SW480 (cell line): ENCODE results near the gene CPT2.

Experiments
- DNase-seq: peaks from one replicate; pipeline ENCODE4 v3.0.0-alpha.2; 2016; ENCODE audit warnings: low spot score

The CPT2 gene

DNA sequence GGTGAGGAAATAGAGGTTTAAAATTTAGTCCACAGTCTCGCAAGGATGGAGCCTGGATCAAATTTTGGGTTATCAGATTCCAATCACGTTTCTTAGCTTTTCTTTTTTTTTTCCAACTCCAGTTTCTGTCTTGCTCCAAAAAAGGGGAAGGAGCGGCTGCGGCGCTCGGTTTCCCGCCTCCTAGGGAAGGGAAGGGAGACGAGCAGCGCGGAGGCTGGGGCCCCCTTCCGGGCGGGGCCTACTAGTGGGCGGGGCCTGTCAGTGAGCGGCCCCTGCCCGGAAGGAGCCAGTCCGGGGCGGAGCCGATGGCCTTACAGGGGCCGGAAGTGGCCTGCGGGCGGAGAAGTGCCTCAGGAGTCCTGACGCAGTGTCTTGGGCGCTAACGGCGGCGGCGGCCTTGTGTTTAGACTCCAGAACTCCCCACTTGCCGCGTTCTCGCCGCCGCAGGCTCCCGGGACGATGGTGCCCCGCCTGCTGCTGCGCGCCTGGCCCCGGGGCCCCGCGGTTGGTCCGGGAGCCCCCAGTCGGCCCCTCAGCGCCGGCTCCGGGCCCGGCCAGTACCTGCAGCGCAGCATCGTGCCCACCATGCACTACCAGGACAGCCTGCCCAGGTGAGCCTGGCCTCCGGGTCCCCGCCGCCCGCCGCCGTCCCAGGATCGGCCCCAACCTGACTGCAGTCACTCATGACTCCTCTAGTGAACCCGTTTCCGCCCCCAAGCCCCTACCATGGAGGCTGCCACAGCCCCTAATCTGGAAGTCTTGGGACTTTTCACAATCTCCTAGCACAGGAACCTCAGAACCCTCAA is at the start of gene CPT2:
Gene CPT2, plus strand, starts transcription at position 340 of the 806 bp plus-strand sequence. Its CDS starts 120 bp downstream, at position 460.
- DNase-seq, result peak; percentile 87

DNA sequence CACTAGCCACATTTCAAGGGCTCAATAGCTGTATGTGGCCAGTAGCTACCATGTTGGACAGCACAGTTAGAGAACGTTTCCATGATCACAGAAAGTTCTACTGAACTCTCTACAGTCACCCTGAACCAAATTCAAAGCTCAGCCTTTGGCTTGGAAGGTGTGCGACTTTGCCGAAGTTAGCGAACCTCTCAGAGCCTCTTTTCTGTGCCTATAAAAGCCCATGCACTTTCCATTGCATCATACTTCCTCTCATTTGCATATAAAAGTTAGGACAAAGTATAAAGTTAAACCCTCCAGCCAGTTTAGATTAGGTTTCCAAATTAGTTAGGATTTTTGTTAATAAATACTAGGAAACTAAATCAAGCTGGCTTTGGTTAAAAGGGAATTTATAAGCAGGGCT is 49.5 kb upstream of the CPT2 start:
- no peak for DNase-seq

DNA sequence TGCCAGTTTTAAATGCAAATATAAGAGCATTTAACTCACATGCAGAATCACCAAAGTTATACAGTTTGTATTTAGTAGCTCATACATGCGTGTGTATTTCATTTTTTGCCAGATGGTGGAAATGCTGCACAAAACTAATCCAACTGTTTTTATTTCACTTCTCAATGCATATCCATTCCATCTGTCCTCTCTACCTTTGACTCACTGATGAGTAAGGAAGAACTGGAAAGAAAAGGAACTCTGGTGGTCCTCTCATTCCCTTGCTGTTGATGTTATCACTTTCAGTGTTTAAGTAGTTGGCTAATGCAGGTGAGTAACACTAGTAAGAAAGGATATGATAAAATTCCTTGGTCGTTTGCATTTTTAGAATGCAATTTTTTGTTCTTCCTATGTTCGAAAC is 48.5 kb upstream of the CPT2 start:
- DNase-seq, result no peak

DNA sequence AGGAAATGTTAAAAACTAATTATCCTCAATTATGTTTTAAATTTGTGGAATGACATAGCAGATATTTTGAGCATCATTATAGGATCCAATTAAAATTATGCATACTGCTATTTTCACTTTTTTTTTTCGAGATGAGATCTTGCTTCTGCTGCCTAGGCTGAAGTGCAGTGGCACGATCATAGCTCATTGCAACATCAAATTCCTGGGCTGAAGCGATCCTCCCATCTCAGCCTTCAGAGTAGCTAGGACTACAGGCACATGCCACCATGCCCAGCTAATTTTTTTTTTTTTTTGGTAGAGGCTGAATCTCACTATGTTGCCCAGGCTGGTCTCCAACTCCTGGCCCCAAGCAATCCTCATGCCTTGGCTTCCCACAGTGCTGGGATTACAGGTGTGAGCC is 42.9 kb upstream of the CPT2 start:
- no peak for DNase-seq

DNA sequence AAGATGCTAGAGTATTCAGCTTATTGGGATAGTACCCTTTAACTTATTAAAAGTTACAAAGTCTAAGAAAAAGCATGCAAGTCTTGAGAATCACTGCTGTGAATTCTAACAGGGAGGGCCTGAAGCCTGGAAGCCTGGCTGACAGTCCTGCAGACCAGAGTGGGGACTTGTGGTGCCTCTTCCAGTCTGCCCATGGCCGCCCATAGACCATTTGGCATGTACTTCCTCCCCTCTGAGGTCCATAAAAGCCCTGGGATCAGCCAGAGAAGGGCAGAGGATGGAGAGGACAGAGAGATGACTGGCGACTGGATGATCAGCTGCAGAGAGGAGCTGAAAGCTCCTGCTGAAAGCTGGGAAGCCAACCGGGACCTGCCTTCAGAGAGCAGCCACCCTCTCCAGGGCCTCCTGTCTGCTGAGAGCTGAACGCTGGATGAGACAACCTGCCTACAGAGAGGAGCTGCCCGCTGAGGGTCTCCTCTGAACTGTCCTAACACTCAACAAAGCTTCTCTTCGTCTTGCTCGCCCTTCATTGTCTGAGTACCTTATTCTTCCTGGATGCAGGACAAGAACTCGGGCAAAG is 41.7 kb upstream of the CPT2 start:
- DNase-seq, result no peak

DNA sequence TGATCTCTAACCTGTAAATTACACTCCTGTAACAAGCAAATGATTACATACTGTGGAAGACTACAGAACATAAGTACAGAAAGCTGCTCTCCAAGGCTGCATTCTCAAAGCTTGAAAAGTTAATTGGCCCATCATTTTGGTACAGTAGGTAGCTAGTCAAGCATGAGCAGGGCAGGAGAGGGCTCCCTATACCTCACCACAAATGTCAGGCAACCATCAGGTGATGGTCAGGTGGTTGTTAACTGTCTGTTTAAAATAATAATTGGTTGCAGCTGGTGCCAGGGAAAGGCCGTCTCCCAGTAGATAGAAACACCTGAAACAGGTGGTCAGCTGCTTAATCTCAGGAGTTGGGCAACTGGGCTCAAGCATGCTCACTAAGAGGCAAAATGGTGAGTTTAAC is 41.1 kb upstream of the CPT2 start:
- no peak for DNase-seq

DNA sequence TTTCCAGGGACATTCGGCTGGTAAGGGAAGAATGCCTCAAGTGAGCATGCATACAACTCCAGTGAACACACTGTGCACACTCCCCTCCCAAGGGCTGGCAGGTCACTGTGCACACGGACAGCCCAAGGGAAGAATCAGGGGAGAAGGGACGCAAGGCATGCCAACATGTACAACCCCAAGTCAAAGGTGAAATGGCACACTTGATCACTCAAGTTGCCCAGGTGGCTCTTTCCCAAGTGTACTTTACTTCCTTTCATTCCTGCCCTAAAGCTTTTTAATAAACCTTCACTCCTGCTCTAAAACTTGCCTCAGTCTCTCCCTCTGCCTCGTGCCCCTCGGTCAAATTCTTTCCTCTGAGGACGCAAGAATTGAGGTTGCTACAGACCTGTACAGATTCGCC is 40.7 kb upstream of the CPT2 start:
- DNase-seq, result no peak

DNA sequence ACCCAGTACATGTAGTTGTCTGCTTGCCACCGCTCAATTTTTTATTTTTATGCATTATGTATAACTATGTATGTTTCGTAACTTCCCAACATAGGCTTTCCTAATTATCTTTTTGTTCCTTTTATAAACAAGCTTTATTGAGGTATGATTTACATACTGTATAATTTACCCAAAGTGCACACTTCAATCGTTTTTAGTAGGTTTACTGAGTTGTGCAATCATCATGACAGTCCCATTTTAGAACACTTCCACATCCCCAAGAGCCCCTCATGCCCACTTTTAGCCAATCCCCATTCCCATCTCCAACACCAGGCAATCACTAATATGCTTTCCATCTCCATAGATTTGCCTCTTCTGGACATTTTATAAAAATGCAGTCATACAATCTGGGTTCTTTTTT is 39.8 kb upstream of the CPT2 start:
- no peak for DNase-seq

DNA sequence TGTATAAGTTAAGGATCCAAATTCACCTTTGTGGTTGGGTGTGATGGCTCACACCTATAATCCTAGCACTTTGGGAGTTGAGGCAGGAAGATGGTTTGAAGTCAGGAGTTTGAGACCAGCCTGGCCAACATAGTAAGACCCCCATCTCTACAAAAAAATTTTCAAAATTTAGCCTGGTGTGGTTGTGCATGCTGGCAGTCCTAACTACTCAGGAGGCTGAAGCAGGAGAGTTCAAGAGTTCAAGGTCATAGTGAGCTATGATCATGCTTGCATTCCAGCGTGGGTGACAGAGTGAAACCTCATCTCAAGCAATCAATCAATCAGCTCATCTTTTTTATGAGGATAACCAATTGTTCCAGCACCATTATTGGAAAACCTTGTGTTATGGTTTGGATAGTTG is 37.7 kb upstream of the CPT2 start:
- no peak for DNase-seq

DNA sequence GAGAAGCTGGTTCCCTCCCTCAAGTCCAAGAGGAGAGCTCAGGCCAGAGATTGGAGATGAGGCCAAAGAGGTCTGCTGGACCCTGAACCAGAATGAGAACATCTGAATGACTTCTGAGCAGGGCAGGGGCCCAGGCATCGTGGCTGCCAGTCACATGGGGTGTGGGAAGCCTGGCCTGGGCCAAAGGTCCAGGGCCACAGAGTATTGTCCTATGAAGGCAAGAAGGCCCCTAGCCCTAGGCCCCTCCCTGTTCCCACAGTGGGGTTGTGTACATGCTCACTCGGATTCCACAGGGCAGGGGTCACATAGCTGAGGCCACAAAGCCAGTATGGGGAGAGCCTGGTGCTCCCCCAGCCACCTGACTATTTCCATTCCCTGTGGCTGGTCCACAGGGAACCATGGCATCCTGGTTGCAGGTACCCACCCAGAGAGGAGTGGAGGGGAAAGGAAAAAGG is 35.7 kb upstream of the CPT2 start:
- DNase-seq, result no peak

DNA sequence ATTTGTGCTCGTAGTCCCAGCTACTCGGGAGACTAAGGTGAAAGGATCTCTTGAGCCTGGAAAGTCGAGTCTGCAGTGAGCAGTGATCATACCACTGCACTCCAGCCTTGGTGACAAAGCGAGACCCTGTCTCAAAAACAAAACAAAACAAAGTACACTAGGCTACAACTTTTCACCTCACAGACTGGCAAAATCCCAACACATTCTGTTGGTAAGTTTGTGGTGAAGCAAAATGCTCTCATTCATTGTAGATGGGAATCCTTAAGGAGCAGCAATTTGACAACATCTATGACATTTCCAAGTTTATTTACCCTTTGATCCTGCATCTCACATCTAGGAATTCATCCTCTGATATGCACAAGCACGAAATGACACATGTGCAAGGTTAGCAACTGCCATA is 34.0 kb upstream of the CPT2 start:
- no peak for DNase-seq

DNA sequence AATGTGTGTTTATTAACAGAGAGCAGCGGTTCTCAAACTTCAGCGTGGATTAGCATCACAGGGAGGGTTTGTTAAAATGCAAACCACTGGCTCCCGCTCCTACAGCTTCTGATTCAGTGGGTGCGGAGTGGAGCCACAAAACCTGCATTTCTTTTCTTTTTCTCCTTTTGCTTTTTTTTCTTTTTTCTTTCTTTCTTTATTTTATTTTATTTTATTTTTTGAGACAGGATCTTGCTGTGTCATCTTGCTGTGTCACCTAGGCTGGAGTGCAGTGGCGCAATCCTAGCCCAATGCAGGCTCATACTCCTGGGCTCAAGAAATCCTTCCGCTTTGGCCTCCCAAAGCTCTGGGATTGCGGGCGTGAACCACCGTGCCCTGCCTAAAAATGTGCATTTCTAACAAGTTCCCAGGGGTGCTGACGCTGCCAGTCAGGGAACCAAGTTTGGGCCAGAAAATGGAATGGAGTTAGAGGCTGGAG is 33.3 kb upstream of the CPT2 start:
- DNase-seq, result no peak

DNA sequence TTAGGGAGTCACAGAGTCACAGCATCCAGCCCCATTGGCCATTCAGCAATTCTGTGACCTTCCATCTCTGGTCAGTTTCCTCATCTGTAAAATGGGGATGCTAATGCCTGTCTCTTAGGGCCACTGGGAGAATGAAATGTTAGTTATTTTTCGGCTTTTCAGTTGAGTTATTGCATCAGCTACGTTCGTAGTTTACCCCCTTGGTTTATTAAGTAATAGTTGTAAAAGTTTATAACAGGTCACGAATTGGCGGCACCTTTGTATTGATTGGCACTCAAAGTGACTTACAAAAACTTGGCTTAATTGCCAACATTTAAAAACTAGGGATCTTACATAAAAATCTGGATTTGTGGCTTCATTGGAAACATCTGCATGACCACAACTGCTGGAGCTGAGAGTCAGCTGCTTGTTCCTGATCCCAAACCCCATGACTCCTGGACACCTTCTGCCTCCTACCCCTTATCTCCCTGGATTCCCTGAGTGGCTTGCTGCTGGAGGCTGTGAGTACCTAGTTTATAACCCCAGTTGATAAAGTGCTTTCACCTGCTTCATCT is 31.1 kb upstream of the CPT2 start:
- DNase-seq, result no peak

DNA sequence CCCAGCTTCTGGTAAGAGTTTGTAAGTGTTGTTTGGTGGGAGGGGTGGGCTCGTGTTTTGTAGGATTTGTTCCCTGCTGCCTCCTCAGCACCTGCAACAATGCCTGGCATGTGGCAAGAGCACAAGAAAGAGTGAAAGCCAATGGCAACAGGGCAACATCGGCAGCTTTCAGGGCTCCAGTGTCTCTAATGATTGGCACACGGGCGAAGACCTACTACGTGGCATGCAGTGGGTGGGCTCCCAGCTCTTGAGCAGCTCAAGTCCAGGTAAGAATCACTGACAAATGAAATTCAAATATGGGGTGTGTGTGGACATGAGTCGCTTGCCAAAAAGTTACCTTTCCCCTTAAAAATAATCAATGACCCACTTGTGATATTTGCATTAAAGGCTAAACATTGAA is 30.3 kb upstream of the CPT2 start:
- no peak for DNase-seq

DNA sequence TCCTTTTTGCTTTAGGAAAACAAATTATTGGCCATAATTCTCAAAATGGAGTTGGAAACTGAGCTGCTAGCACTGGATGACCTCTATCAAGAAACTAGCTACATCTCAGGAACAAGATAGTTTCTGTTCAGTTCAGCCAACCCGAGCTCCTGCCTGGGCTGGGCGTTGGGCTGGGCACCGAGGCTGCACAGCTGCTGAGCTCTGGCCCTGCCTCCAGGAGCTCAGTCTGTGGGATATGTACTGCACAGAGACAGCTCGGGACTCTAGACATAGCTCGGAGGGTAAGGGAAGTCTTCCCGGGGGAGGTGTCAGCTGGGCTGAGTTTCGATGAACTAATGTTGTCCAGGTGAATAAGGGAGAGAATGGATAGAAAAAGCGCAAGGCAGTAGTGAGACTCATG is 29.7 kb upstream of the CPT2 start:
- no peak for DNase-seq

DNA sequence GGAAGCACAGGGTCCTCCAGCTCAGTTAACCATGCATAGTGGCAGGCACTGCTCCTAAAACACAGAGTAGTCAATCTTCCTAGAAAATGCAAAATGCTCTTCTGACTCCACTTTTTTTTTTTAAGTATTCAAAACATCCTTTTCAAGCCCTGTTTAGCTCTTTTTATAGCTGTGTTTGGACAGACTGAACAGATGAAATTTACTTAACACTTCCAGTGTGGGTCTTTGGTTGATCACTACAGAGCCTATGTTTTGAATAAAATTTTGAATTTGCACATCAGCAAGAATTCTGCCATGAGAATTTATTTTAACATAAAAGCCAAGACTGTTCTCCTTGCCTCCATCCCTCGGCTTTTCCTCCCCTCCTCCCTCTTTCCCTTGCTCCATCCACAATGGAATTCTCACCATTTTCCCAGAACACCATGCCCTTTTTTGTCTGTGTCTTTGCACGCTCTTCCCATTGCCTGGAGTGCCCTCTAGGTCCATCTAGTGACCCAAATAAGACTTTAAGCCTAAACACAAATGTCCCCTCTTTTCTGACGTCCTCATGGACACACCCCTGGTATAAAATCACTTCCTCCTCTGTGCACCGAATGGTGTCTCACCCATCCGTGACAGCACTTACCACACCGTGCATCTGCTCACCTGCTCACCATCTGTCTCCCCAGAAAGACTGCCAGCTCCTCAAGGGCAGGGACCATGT is 24.0 kb upstream of the CPT2 start:
- peak; percentile 77 for DNase-seq

DNA sequence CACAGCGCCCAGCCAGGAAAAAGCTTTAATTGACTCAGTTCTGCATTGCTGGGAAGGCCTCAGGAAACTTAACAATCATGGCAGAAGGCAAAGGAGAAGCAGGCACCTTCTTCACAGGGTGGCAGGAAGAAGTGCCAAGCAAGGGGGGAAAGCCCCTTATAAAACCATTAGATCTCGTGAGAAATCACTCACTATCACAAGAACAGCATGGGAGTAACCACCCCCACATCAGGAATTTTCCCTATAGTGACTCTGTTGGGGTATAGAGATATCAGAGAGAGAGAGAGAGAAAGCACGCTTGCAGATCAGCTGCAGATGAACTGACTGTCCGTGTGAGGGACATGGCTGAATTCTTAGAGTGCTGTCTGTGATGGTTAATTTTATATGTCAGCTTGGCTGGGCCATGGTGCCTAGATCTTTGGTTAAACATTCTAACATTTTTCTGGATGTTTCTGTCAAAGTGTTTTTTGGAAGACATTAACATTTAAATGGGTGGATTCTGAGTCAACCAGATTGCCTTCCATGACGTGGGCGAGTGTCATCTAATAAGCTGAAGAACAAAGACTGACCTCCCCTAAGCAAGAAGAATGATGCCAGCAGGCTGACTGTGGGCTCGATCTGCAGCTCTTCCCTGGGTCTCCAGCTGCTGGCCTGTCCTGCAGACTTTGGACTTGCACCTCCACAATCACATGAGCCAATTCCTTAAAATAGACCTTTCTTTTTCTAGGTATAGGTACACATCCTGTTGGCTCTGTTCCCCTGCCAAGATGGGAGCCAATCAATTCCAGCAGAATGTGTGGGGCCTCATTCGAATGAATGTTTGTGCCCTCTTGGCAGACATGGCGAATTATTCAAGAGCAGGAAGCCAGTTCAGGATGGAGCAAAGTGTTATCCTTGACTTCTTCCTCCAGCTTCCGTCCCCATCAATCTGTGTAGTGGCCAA is 21.4 kb upstream of the CPT2 start:
- no peak for DNase-seq

DNA sequence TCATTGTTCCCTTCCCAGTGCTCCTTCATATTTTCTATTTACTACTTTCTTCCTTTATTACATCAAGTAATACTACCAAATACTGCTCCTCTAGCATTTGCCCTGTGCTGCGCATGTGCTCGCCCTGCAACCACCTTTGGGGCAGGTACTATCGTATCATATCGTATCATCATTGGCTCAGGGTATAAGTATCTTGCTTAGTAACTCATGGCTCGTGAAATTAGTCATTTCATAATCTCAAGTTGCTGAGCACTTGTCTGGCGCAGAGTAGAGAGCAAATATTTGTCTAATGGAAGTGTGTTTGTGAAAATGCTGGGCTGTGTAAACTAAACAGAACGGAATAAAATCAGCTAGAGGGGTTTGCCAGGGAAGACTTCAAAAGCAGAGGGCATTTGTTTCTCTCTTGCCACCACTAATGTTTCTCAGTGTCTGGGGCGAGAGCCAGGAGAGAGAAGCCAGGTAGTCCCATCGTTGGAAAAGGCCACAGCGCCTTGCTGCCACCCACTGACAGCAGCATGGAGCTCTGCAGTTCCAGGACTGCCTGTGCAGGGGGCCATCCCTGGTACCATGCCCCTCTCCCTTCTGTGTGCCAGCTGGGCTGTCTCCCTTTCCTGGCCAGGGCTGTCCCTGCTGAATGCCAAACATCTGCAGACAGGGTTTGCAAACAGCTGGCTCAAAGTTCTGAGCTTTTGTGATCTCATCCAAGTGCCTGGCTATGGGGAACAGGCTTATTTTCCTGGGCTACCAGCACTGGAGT is 20.0 kb upstream of the CPT2 start:
- no peak for DNase-seq

DNA sequence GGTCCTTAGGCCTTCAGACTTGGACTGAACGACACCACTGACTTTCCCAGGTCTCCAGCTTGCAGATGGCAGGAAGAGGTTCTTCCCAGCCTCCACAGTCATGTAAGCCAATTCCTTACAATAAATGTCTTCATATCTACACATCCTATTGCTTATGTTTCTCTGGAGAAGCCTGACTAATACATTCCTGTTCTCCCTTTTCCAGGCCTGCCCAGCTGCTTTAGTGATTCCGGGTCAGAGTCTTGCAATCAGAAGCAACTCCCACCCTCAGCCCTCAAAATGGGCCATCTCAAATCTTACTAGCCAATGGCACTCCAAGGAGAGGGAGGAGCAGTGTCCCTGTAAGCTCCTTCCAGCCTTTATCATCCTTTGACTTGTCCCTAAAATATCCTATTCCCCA is 16.4 kb upstream of the CPT2 start:
- no peak for DNase-seq

DNA sequence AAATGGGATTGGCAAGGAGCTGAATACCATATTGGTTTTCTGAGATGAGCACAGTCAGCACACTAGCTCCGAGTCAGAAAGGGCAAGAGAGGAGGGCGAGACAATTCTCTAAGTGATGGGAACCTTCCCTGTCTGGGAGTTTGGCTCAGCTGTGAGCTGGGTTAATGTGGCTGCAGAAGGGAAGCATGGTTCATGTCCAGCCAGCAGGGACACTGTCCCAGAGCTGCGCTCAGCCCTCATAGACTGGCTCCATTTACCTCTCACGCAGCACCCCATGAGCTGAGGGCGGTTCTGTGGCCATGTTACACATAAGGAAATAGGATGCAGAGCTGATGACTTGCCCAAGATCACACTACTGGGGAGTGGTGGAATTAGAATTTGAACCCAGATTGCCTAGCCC is 15.7 kb upstream of the CPT2 start:
- no peak for DNase-seq

DNA sequence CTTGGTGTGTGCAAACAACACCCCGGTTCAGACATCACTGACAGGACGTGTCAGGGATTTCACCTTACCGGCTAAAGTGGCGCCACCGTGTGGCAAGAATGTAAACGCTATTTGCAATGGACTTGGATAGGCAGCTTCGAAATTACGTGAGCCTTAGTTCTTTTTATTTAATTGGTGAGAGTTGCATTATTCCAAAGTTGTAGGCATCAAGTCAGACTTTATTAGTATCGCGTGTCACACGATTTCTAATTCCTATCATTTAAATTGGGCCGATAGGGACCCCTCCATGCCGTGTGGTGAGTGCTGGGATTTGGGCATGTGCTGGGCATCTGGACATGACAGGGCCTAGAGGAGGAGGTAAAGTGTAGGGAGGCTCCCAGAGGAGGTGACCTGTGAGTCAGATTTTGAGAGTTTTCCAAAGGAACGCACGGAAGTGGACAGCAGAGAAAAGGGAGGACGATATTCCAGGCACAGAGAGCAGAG is 14.5 kb upstream of the CPT2 start:
- peak; percentile 62 for DNase-seq
